Measurements from ENCODE around the gene SLC7A10.

DNA sequence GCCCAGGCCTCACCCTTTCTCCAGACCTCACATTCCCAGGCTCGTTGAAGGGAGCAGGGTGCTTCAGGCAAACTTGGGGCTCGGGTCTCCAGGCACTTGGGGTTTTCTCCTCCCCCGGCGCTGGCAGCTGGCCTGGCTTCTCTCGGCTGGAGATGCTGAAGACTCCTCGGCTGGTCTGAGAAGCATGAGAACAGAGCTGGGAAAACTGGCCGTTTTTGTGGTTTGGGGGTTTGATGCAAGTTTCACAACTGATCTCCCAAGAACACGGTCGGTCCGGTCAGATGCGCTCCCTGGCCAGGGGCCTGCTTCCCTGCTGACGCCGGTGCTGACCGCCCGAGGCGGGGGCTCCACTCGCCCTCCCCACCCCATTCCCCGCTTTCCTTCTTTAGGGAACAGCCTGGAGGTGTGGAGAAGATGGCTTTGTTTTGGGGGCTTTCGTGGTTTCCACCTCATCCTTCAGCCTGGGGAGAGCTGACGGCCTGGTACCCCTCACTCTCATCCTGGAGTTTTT is 41.4 kb upstream of the SLC7A10 start:
- TF ChIP-seq, protein P1, sequence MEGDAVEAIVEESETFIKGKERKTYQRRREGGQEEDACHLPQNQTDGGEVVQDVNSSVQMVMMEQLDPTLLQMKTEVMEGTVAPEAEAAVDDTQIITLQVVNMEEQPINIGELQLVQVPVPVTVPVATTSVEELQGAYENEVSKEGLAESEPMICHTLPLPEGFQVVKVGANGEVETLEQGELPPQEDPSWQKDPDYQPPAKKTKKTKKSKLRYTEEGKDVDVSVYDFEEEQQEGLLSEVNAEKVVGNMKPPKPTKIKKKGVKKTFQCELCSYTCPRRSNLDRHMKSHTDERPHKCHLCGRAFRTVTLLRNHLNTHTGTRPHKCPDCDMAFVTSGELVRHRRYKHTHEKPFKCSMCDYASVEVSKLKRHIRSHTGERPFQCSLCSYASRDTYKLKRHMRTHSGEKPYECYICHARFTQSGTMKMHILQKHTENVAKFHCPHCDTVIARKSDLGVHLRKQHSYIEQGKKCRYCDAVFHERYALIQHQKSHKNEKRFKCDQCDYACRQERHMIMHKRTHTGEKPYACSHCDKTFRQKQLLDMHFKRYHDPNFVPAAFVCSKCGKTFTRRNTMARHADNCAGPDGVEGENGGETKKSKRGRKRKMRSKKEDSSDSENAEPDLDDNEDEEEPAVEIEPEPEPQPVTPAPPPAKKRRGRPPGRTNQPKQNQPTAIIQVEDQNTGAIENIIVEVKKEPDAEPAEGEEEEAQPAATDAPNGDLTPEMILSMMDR (IDR thresholded peaks at IDR 0.05) = no peak
- no peak for TF ChIP-seq POLR2A (IDR thresholded peaks at IDR 0.05)
